Activated T-cell treated with anti-CD3 and anti-CD28 coated beads, Interleukin-2, amount 50 U/mL, for 72 hours (primary cell): ENCODE data around the gene LMNTD2. TPM values are rescaled to one million over a fixed set of nuclear protein-coding genes. Genes with fewer than 3 reads are reported as not detected.

Experiments
- ATAC-seq, 2 donors: fragments of 150-1000 bp; cut with Tn5 transposase; replicated peaks in 1 of 2; 2 replicates each; pipeline ENCODE4 v1.10.0; 2021; ENCODE audit warnings: moderate library complexity in 2 of 2, mild to moderate bottlenecking in 1 of 2
- DNase-seq, 2 donors: peaks; one replicate each; pipeline ENCODE4 v3.0.0; 2021 to 2022; ENCODE audit warnings: mixed read lengths in 1 of 2
- H3K27ac Mint-ChIP-seq: one replicate; pipeline ENCODE4 v1.8.0; 2022; ENCODE audit warnings: mild to moderate bottlenecking, moderate library complexity, mixed read lengths
- H3K27me3 Mint-ChIP-seq: one replicate; pipeline ENCODE4 v1.8.0; 2022; ENCODE audit warnings: low read depth, mixed read lengths
- H3K36me3 Mint-ChIP-seq, 2 donors: one replicate each; pipeline ENCODE4 v1.8.0; 2022; ENCODE audit warnings: mixed read lengths in 2 of 2, mild to moderate bottlenecking in 1 of 2; ENCODE audit not compliant: insufficient read depth in 2 of 2
- H3K4me1 Mint-ChIP-seq: one replicate; pipeline ENCODE4 v1.8.0; 2022; ENCODE audit warnings: low read depth, mixed read lengths
- H3K4me3 Mint-ChIP-seq, 2 donors: one replicate each; pipeline ENCODE4 v1.8.0; 2022; ENCODE audit warnings: mild to moderate bottlenecking in 2 of 2, mixed read lengths in 2 of 2, moderate library complexity in 2 of 2
- H3K9me3 Mint-ChIP-seq, 2 donors: one replicate each; pipeline ENCODE4 v1.8.0; 2022; ENCODE audit warnings: mixed read lengths in 2 of 2
- total RNA-seq, 2 donors: library from RNA; stranded (reverse); gene quantifications; one replicate each; pipeline ENCODE4 v1.2.3, GENCODE V29; 2022

Gene LMNTD2
- total RNA-seq, 2 donors from 2014 or later = 3.1 to 5.5 TPM

DNA sequence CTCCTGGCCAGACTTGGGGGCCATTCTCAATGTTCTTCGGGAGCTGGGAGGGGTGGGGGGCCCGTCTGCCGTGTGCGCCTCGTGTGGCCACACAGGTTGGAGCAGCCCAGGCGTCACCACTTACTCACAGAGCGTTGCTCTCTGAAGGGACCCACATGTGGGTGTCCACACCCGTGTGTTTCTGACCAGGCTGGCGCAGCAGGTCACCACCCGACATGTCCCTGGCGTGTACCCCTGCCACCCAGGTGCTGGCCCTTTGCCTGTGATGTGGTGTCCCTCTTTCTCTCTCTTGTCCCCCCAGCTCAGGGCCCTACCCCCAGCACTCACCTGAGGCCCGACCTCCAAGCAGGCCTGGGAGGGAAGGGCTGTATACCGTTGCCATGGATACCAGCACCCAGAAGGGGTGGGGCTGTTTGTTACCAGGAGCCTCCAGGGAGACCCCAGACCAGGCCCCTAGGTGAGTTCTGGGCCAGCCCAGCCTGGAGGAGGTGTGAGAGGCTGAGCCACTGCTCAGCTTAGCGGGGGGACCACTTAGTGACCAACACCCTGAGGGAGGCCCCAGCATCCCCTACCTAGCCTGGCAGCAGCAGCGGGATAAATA lies 1.4 kb downstream of the LMNTD2 start:
- H3K36me3 Mint-ChIP-seq = no peaks in the 10 kb centered on the region
- H3K4me3 Mint-ChIP-seq = no peak overlapping the region
- no peaks in the 10 kb centered on the region for H3K9me3 Mint-ChIP-seq
- H3K27me3 Mint-ChIP-seq = peaks cover 15% of the 10 kb centered on the region
- peaks cover 10% of the 10 kb centered on the region for H3K4me1 Mint-ChIP-seq
- DNase-seq = no peak
- no peak overlapping the region for H3K27ac Mint-ChIP-seq
- ATAC-seq = no peak

DNA sequence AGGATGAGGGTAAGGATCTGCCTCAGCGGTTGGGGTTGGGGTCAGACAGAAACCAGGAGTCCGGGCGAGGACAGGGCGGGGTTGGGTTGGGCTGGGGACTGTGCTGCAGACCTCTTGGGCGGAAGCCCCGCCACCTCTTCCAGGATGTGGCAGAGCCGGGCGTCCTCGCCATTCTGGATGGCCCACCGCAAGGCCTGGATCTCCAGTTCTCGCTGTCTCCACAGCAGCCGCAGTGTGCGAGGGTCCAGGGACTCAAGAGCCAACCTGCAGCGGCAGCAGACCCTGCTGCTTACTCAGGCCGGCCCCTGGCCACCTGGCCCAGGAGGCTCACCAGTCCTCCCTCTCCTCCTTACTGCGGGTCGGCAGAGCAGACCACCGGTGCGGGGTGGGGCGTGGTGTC lies 2.0 kb downstream of the LMNTD2 start:
- H3K36me3 Mint-ChIP-seq = no peaks in the 10 kb centered on the region
- no peak for DNase-seq
- H3K27ac Mint-ChIP-seq = no peak overlapping the region
- no peak overlapping the region for H3K4me3 Mint-ChIP-seq
- peaks cover 10% of the 10 kb centered on the region for H3K4me1 Mint-ChIP-seq
- H3K9me3 Mint-ChIP-seq = no peaks in the 10 kb centered on the region
- peaks cover 15% of the 10 kb centered on the region for H3K27me3 Mint-ChIP-seq
- no peak for ATAC-seq

- Mint-ChIP-seq H3K27ac (no peak overlapping the region), H3K4me1 (peaks cover 10% of the 10 kb centered on the region), H3K27me3 (peaks cover 15% of the 10 kb centered on the region), H3K36me3 (no peaks in the 10 kb centered on the region), H3K4me3 (no peak overlapping the region), H3K9me3 (no peaks in the 10 kb centered on the region)
- DNase-seq = no peak
- ATAC-seq = no peak
Measured at GRCh38 chr11:557328-558132, 3.0 kb downstream of the LMNTD2 start.

GRCh38 chr11:556662-557256 lies 3.8 kb downstream of the LMNTD2 start:
- H3K27me3 Mint-ChIP-seq = peaks cover 15% of the 10 kb centered on the region
- DNase-seq (no peak), ATAC-seq (no peak)
- no peaks in the 10 kb centered on the region for H3K36me3 Mint-ChIP-seq
- peak overlapping the region; percentile 29 to 60 for H3K4me3 Mint-ChIP-seq
- H3K27ac Mint-ChIP-seq = no peak overlapping the region
- H3K4me1 Mint-ChIP-seq = peaks cover 9% of the 10 kb centered on the region
- no peaks in the 10 kb centered on the region for H3K9me3 Mint-ChIP-seq

GRCh38 chr11:555780-556661 lies 4.5 kb downstream of the LMNTD2 start:
- Mint-ChIP-seq H3K36me3 (no peaks in the 10 kb centered on the region), H3K4me3 (peak overlapping the region; percentile 29 to 60)
- no peak for ATAC-seq

DNA sequence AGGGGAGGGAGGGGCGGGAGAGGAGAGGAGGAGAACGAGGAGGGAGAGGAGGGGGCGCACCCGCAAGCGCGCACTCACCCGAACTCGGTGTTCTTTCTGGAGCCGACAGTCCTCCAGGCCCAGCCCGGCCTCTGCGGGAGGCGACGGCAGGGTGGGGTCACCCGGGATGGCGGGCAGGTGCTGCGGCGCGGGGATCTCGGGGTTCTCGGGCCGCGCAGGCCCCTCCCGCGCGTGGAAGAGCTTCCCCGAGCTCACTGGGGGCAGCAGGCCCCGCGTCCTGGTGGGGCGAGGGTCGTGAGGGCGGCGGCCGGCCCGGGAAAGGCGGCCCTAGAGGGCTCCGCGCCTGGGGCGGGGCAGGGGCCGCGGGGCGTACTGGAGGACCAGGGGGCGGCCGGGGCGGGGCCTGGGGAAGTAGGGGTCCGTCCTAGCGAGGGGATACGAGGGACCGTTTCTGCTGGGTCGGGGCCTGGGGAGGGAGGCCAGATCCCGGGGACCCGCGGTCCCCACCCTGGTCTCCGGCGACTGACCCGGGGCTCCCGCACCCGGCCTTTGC lies 5.2 kb downstream of the LMNTD2 start:
- ATAC-seq (peak; percentile 8 to 10), DNase-seq (no peak)
- Mint-ChIP-seq H3K27me3 (peaks cover 15% of the 10 kb centered on the region), H3K4me1 (peaks cover 5% of the 10 kb centered on the region), H3K27ac (no peak overlapping the region), H3K36me3 (no peaks in the 10 kb centered on the region), H3K4me3 (peak overlapping the region in 1 of 2 donors; percentile 51), H3K9me3 (no peaks in the 10 kb centered on the region)

More at GRCh38 chr11:555780-556661, 4.5 kb downstream of the LMNTD2 start:
- Mint-ChIP-seq H3K9me3 (no peaks in the 10 kb centered on the region), H3K4me1 (peaks cover 5% of the 10 kb centered on the region), H3K27me3 (peaks cover 15% of the 10 kb centered on the region), H3K27ac (no peak overlapping the region)
- no peak for DNase-seq

GRCh38 chr11:554428-555226 lies 5.9 kb downstream of the LMNTD2 start:
- H3K4me1 Mint-ChIP-seq = no peaks in the 10 kb centered on the region
- DNase-seq (peak; percentile 80 to 82), ATAC-seq (peak; percentile 81 to 87)
- no peaks in the 10 kb centered on the region for H3K36me3 Mint-ChIP-seq
- peak overlapping the region; percentile 36 to 62 for H3K4me3 Mint-ChIP-seq
- H3K9me3 Mint-ChIP-seq = no peaks in the 10 kb centered on the region
- peaks cover 15% of the 10 kb centered on the region for H3K27me3 Mint-ChIP-seq
- H3K27ac Mint-ChIP-seq = no peak overlapping the region

DNA sequence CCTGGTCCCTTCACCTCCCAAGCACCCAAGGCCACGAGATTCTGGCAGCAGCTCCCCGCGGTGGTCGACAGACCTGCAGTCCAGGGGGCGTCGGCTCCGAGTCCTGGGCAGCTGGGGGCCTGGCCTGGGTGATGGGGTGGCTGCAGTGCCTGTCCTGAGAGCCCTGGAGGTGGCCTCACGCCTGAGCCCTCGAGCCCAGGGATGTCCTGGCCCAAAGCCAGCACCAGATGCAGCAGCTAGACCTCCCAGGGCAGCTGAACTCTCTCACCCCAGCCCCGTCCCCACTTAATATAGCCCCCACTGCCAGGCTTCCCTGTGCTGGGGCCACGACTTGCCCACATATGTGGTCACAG lies 6.6 kb downstream of the LMNTD2 start:
- H3K27ac Mint-ChIP-seq = no peak overlapping the region
- peak overlapping the region in 1 of 2 donors; percentile 27 for H3K4me3 Mint-ChIP-seq
- no peak for ATAC-seq
- no peaks in the 10 kb centered on the region for H3K36me3 Mint-ChIP-seq
- H3K4me1 Mint-ChIP-seq = peaks cover under 1% of the 10 kb centered on the region
- DNase-seq = no peak
- H3K9me3 Mint-ChIP-seq = no peaks in the 10 kb centered on the region
- H3K27me3 Mint-ChIP-seq = peaks cover 15% of the 10 kb centered on the region

- H3K9me3 Mint-ChIP-seq = no peaks in the 10 kb centered on the region
- H3K36me3 Mint-ChIP-seq = no peaks in the 10 kb centered on the region
- H3K27me3 Mint-ChIP-seq = peaks cover 15% of the 10 kb centered on the region
- peak overlapping the region in 1 of 2 donors; percentile 27 for H3K4me3 Mint-ChIP-seq
- H3K27ac Mint-ChIP-seq = no peak overlapping the region
- ATAC-seq = no peak
- peaks cover 4% of the 10 kb centered on the region for H3K4me1 Mint-ChIP-seq
- no peak for DNase-seq
Measured at GRCh38 chr11:553083-553987, 7.2 kb downstream of the LMNTD2 start.

DNA sequence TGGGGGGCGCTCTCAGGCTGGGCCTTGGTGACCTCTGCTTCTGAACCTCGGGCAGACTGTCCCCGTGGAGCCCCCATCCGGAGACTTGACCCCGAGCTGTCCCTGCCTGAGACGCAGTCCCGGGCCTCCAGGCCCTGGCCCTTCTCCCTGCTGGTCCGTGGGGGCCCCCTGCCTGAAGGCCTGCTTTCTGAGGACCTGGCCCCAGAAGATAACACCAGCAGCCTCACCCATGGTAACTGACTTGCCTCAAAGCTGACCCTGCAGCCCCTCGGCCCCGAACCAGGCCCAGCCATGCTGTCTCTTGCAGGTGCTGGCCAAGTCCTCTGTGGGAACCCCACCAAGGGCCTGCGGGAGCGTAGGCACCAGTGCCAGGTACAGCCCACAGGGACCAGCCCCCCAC lies 8.9 kb downstream of the LMNTD2 start:
- Mint-ChIP-seq H3K9me3 (no peaks in the 10 kb centered on the region), H3K4me3 (no peak overlapping the region), H3K27me3 (peaks cover 4% of the 10 kb centered on the region), H3K36me3 (no peaks in the 10 kb centered on the region), H3K4me1 (peaks cover 4% of the 10 kb centered on the region), H3K27ac (no peak overlapping the region)
- ATAC-seq (no peak), DNase-seq (no peak)

- no peak overlapping the region for H3K27ac Mint-ChIP-seq
- no peak for DNase-seq
- H3K4me3 Mint-ChIP-seq = no peak overlapping the region
- ATAC-seq = no peak
- H3K36me3 Mint-ChIP-seq = no peaks in the 10 kb centered on the region
- no peaks in the 10 kb centered on the region for H3K27me3 Mint-ChIP-seq
- H3K9me3 Mint-ChIP-seq = no peaks in the 10 kb centered on the region
- H3K4me1 Mint-ChIP-seq = peaks cover 4% of the 10 kb centered on the region
Measured at GRCh38 chr11:551131-551530, 9.4 kb downstream of the LMNTD2 start.
